Activated naive CD8-positive, alpha-beta T cell treated with anti-CD3 and anti-CD28 coated beads, Interleukin-2, amount 50 U/mL, for 24 hours (primary cell): ENCODE results near the gene RBM26.

Experiments used
- ATAC-seq: fragments of 150-1000 bp; cut with Tn5 transposase; one replicate; pipeline ENCODE4 v1.10.0; 2021
- DNase-seq: peaks from one replicate; pipeline ENCODE4 v3.0.0; 2021
- H3K27ac Mint-ChIP-seq: one replicate; pipeline ENCODE4 v1.8.0; 2021; ENCODE audit warnings: mild to moderate bottlenecking, mixed read lengths
- H3K27me3 Mint-ChIP-seq: one replicate; pipeline ENCODE4 v1.8.0; 2021; ENCODE audit warnings: mixed read lengths
- H3K36me3 Mint-ChIP-seq: one replicate; pipeline ENCODE4 v1.8.0; 2021; ENCODE audit warnings: low read depth, mixed read lengths
- H3K4me1 Mint-ChIP-seq: one replicate; pipeline ENCODE4 v1.8.0; 2021; ENCODE audit warnings: mixed read lengths
- H3K4me3 Mint-ChIP-seq: one replicate; pipeline ENCODE4 v1.8.0; 2021; ENCODE audit warnings: mild to moderate bottlenecking, moderate library complexity, mixed read lengths
- H3K9me3 Mint-ChIP-seq: one replicate; pipeline ENCODE4 v1.8.0; 2021; ENCODE audit warnings: mixed read lengths

Gene RBM26

DNA sequence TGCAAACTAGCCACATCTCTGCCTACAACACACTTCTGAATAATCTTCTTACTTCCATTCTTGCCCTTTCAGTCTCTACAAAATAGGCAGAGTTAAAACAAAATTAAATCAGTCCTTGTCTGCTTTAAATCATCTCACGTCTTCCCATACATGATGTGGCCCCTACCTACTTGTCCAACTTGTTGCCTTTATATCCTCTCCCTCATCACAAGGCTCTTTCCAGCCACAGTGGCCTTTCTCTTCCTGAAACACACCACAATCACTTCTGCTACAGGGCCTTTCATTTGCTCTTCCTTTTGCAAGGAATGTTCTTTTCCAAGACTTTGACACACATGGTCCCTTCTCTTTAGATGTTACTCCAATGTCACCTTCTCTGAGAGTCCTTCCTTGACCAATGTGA lies 1.7 kb downstream of the RBM26 start:
- Mint-ChIP-seq H3K4me1 (peaks cover 57% of the 10 kb centered on the region), H3K4me3 (no peak overlapping the region), H3K9me3 (no peaks in the 10 kb centered on the region), H3K27ac (no peak overlapping the region), H3K36me3 (peaks cover 35% of the 10 kb centered on the region), H3K27me3 (no peaks in the 10 kb centered on the region)
- DNase-seq, result no peak
- no peak for ATAC-seq

DNA sequence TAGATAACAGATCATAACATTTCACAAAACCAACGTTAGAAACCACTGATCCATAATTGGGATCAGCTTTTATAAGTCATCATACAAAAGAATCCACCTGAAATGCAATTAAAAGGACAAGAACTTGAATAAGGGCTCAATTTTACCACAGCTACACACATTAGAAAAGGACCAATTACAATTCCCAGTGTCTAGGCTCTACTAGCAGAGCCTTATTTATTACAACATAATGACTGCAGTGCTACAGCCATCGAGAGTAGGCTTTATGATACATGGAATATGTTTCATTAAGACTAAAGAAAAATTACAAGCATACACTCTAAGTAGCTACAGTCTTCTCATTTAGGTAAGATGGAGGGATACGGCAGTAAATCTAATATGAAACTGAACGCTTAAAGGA lies 2.9 kb downstream of the RBM26 start:
- Mint-ChIP-seq H3K27ac (peak overlapping the region; percentile 69), H3K9me3 (no peaks in the 10 kb centered on the region), H3K4me1 (peaks cover 62% of the 10 kb centered on the region), H3K4me3 (no peak overlapping the region), H3K36me3 (peaks cover 40% of the 10 kb centered on the region), H3K27me3 (no peaks in the 10 kb centered on the region)
- ATAC-seq (no peak), DNase-seq (no peak)

DNA sequence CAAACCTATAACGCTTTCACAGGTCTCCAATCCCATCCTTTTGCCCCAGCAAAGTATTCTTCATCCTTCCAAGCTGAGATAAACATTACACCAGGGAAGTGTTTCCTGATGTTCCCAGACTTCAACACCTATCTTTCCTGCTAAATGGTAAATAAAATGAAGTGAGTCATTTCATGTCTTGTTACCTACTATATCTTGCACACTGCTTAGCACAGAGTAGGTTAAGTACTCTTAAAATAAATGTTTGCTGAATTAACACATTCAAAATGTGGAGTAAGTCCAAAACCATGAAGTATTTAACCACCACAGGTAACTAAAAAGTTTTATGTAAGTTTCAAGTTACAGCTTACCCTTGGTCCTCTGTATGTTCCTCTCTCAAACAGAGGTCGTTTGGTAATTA lies 3.4 kb downstream of the RBM26 start:
- Mint-ChIP-seq H3K4me1 (peaks cover 61% of the 10 kb centered on the region), H3K4me3 (no peak overlapping the region), H3K27ac (peak overlapping the region; percentile 69), H3K36me3 (peaks cover 43% of the 10 kb centered on the region), H3K9me3 (no peaks in the 10 kb centered on the region), H3K27me3 (no peaks in the 10 kb centered on the region)
- ATAC-seq, result no peak
- no peak for DNase-seq

DNA sequence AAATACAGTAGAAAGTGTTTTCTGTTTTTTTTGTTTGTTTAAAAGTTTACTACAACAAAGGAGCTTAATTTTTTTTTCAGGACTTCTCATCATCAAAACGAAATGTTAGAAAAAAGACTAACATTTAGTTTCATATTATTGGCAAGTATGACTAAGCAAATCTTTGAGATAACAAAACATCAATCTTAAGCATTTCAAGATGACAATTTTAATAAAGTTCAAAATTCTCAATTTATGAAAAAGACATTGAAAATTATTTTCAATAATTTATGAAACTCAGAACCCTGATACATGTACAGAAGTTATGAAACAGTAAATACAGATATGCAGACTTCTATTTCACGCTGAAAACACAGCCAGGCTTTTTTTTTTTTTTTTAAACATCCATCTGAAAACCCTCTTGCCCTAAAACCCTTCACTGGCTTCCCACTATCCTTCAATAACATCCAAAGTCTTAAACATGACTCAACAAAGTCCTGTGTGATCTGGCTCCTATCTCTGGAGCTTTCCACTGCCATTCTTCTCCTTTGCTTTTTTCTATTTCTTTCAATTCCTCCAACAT lies 3.9 kb downstream of the RBM26 start:
- no peak overlapping the region for H3K4me3 Mint-ChIP-seq
- peaks cover 2% of the 10 kb centered on the region for H3K9me3 Mint-ChIP-seq
- peak overlapping the region; percentile 69 for H3K27ac Mint-ChIP-seq
- ATAC-seq (no peak), DNase-seq (no peak)
- peaks cover 44% of the 10 kb centered on the region for H3K36me3 Mint-ChIP-seq
- no peaks in the 10 kb centered on the region for H3K27me3 Mint-ChIP-seq
- H3K4me1 Mint-ChIP-seq, result peaks cover 58% of the 10 kb centered on the region

DNA sequence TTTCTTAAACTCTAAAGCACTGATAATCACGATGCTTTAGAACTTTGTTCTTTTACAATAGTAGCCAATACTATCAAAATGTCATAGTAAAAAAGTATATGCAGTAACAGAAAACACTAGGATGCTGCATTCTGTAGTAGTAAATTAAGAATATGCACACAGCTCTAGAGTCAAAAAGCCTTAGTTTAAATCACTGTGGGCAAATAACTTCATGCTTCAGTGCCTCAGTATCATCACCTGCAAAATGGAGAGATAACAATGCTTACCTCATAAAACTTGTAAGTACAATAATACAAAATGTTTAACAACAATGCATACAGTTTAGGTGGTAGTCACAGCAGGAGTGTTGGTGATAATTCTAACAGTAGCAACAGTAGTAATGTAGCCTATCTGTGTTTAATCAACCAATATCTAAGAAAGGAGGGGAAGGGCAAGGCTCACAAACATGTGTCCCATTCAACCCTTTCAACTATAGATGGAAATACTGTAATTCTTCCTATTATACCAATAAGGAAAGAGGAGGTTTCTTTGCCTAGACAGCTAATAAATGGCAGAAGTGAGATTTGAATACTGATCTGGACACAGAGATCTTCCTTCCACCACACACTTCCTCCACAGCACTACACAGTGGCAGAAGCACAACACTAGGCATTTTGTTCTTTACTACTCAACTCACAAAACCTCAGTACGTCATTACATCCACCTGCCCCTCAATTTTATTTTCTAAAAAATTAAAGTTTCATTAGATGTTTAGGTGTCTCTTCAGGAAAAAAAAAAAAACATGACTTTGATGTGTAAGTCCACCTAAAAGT lies 4.6 kb downstream of the RBM26 start:
- Mint-ChIP-seq H3K4me1 (peaks cover 58% of the 10 kb centered on the region), H3K27ac (peak overlapping the region; percentile 69), H3K9me3 (peaks cover 4% of the 10 kb centered on the region), H3K4me3 (no peak overlapping the region), H3K36me3 (peaks cover 50% of the 10 kb centered on the region), H3K27me3 (no peaks in the 10 kb centered on the region)
- no peak for ATAC-seq
- DNase-seq, result no peak

DNA sequence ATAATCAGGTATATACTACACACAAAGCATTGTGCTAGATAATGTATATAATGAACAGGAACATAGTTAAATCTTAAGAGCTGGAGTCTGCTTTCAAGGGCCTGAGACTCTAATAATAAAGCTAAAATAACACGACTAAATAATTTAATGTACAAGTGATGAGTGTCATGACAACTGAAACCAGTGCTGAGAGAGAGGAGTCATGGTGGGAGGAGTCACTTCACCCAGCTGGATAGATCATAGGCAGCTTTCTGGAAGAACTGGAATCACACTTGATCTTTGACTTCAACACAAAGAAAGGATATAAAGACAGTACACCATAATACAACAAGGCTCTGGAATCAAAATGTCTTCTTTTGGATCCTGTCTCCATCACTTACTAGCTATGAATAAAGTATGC lies 7.1 kb downstream of the RBM26 start:
- DNase-seq (no peak), ATAC-seq (no peak)
- peak overlapping the region; percentile 5 for H3K4me3 Mint-ChIP-seq
- H3K27ac Mint-ChIP-seq, result peak overlapping the region; percentile 20
- peaks cover 15% of the 10 kb centered on the region for H3K9me3 Mint-ChIP-seq
- H3K36me3 Mint-ChIP-seq, result peaks cover 73% of the 10 kb centered on the region
- H3K27me3 Mint-ChIP-seq, result no peaks in the 10 kb centered on the region
- H3K4me1 Mint-ChIP-seq, result peaks cover 80% of the 10 kb centered on the region

DNA sequence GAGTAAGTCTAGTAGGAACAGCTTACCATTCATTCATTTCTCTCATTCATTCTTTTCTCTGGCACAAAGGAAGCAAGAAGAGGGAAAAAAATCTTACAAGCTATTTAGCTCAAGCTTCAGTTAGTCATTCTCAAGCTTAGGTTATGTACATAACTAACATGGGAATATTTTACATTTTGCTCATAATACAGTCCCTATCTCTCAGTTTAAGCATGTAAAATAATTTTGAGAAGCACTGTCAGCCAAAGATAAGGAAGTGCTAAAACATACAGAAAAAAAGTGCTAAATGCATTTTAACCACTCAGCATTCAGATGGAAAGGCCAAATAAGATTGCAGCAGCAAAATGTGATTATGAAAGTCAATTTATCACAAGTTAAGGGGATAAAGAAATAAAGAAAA lies 7.9 kb downstream of the RBM26 start:
- peaks cover 72% of the 10 kb centered on the region for H3K36me3 Mint-ChIP-seq
- DNase-seq (no peak), ATAC-seq (no peak)

DNA sequence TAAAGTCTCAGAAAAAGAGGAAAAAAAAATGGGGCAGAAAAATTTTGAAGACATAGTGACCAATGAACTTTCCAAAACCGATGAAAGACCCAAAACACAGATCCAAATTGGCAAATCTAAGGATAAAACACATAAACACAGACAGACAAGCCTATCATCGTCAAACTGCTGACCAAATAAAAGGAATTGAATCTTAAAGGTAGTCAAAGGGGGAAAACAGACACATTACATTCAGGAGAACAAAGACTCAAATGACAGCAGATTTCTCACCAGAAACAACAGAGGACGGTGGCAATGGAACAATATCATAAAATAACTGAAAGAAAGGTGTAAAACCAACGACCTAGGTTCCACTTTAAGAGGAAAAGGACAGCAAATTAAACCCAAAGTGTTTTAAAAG lies 10.2 kb downstream of the RBM26 start:
- Mint-ChIP-seq H3K9me3 (peaks cover 15% of the 10 kb centered on the region), H3K36me3 (peaks cover 62% of the 10 kb centered on the region), H3K4me3 (no peak overlapping the region), H3K4me1 (peaks cover 78% of the 10 kb centered on the region), H3K27ac (no peak overlapping the region), H3K27me3 (no peaks in the 10 kb centered on the region)
- DNase-seq (no peak), ATAC-seq (no peak)

More for the DNA sequence above, 7.9 kb downstream of the RBM26 start:
- H3K9me3 Mint-ChIP-seq, result peaks cover 15% of the 10 kb centered on the region
- peaks cover 85% of the 10 kb centered on the region for H3K4me1 Mint-ChIP-seq
- H3K4me3 Mint-ChIP-seq, result no peak overlapping the region
- no peaks in the 10 kb centered on the region for H3K27me3 Mint-ChIP-seq
- H3K27ac Mint-ChIP-seq, result peak overlapping the region; percentile 43

DNA sequence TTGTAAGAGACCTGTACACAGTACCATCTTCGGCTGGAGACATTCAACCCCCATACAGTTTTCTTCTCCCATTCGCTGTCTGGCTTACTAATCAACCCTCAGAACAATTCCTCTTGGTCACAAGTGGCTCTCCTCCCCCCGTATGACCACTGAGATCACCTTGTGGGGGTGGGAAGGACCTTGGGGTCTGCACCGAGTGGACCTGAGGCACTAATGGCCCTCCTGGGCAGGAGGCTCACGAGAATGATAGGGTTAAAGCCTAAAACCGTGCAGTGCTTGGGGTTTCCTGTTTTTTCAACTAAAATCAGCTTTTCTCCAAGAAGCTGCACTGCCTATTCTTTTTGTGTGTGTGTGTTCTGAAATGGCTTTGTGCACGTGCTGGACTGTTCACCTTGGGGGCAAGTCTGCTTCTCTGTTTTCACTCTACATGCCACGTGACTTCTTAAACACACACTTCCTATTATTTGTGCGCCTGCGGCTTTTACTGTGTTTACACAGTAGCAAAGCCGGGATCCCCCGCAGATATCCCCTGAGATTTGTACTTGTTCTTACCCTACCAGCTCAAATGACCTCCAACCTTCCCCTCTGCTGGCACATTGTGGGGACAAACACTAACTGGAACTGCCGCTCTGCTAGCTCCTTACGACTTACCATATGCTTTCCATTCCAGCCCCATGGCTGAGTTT lies 12.3 kb downstream of the RBM26 start:
- ATAC-seq (peak; percentile 22), DNase-seq (peak; percentile 44)
- Mint-ChIP-seq H3K9me3 (peaks cover 15% of the 10 kb centered on the region), H3K36me3 (peaks cover 49% of the 10 kb centered on the region), H3K27me3 (no peaks in the 10 kb centered on the region), H3K4me3 (peak overlapping the region; percentile 43), H3K4me1 (peaks cover 75% of the 10 kb centered on the region), H3K27ac (peak overlapping the region; percentile 87)

DNA sequence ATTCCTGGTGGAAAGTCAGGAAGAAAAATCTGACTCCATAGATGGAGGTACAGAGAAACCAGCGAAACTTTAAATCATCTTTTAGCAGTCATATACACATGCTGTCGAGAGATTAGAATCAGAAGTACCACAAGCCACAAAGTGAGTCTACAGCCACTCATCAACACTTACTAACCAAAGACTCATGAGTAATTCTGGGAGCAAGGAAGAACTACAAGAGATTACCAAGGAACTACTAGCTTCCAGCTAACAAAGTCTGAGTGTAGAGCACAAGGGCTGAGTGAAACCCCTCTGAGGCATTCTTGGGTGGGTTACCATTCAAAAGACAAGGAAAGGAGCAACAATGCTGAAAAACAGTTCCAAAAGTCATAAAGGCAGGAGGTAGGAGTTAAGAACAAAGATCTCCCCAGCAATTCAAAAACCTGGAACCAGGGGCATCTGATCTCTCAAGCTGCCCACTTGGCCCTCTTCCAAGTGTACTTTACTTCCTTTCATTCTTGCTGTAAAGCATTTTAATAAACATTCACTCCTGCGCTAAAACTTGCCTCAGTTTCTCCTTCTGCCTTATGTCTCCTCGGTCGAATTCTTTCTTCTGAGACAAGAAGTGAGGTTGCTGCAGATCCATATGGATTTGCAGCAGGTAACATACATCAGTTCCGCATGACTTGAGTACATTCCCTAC lies 13.0 kb downstream of the RBM26 start:
- Mint-ChIP-seq H3K27ac (peak overlapping the region; percentile 87), H3K36me3 (peaks cover 49% of the 10 kb centered on the region), H3K4me1 (peaks cover 75% of the 10 kb centered on the region), H3K9me3 (peaks cover 15% of the 10 kb centered on the region), H3K4me3 (peak overlapping the region; percentile 43), H3K27me3 (no peaks in the 10 kb centered on the region)
- DNase-seq, result no peak
- peak; percentile 97 for ATAC-seq

DNA sequence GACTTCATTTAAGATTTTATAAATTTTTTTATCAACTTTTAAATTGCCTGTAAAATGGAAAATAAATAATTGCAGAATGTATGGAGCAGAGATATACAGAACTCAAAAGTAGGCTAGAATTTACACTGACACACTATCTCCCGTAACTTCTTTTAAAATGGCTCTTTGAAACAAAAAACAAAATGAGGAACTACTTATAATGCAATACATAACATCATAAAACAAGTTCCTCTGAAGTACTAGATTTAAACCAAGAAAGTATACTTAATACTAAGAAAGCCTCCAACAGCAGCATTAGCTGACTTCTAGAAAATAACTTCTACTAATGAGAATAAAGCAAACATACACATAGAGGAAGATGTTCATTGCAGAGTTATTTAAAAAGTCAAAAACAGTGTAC lies 17.0 kb downstream of the RBM26 start:
- H3K4me1 Mint-ChIP-seq, result peaks cover 83% of the 10 kb centered on the region
- ATAC-seq, result no peak
- no peak overlapping the region for H3K4me3 Mint-ChIP-seq
- peak overlapping the region; percentile 14 for H3K27ac Mint-ChIP-seq
- DNase-seq, result no peak
- no peaks in the 10 kb centered on the region for H3K9me3 Mint-ChIP-seq
- H3K36me3 Mint-ChIP-seq, result peaks cover 19% of the 10 kb centered on the region
- H3K27me3 Mint-ChIP-seq, result no peaks in the 10 kb centered on the region

DNA sequence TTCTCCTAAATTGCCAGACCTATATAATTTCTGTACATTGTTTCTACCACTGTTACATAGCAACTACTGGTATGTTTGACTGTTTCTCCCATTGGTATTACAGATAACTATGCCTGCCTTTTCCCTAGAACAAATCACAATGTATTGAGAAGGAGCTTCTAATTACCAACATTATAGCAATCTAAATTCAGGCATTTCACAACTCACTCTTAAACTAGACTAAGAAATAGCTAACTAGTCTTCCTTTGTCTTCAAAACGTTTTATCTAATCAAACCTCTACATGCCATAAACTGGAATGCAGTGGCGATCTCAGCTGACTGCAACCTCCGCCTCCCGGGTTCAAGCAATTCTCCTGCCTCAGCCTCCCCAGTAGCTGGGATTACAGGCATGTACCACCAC lies 18.2 kb downstream of the RBM26 start:
- Mint-ChIP-seq H3K27ac (peak overlapping the region; percentile 31), H3K4me3 (no peak overlapping the region), H3K36me3 (peaks cover 21% of the 10 kb centered on the region), H3K9me3 (no peaks in the 10 kb centered on the region), H3K4me1 (peaks cover 82% of the 10 kb centered on the region), H3K27me3 (no peaks in the 10 kb centered on the region)
- ATAC-seq (no peak), DNase-seq (no peak)

DNA sequence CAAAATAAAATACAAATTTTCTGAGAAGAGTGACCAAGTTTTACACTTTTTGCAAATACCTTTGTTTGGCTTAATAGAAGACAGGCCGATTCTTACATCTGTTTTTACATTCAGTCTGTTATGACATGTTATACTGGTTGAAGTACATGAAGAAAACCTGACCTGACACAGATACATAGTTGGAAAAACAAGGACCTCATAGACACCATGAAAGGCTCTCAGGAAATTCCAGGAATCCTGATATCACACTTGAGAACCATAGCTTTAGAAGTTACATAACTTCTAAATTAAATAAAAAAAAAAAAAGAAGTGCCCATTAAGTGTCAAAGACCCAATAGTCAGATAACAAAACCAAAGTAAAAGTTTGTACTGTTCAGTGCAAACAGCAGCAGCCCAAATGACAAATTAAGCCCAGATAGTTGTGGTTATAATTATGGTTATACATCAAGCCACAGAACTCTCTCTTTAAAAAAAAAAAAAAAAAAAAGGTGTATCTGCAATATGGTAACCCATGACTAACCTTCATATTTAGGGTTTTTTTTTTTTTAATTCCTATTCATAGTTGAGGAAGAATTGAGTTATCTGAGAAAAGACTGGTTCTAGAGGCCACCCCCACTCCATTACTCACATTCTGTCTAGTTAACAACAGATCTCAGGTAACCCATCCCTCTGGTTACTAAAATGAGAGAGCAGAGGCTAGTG lies 19.8 kb downstream of the RBM26 start:
- Mint-ChIP-seq H3K4me3 (peak overlapping the region; percentile 51), H3K9me3 (no peaks in the 10 kb centered on the region), H3K36me3 (peaks cover 20% of the 10 kb centered on the region), H3K4me1 (peaks cover 86% of the 10 kb centered on the region), H3K27ac (peak overlapping the region; percentile 86), H3K27me3 (no peaks in the 10 kb centered on the region)
- ATAC-seq (peak; percentile 82), DNase-seq (no peak)

DNA sequence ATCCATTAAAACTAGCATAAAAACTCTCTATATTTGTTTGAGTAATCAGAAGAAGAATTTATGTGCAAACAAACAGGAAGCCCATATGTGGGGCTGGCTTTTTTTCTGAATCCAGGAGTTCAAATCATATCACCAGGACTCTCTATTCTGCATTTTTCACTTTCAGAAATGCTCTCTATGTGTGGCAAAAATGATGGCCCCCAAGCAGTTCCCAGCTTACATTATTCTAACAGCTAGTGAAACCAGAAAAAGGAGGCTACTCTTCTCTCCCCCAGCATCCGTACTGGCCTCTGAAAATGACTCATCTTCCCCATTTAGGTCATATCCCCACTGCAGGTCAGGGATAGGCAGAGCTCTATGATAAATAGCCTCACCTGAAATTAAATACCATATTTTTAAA lies 20.4 kb downstream of the RBM26 start:
- DNase-seq, result peak; percentile 36
- Mint-ChIP-seq H3K27ac (peak overlapping the region; percentile 86), H3K4me1 (peaks cover 85% of the 10 kb centered on the region), H3K9me3 (no peaks in the 10 kb centered on the region), H3K4me3 (peak overlapping the region; percentile 51), H3K36me3 (peaks cover 22% of the 10 kb centered on the region), H3K27me3 (no peaks in the 10 kb centered on the region)
- ATAC-seq, result peak; percentile 92
